ENCODE results near the gene IL31. TPM values are rescaled to one million over a fixed set of nuclear protein-coding genes. Genes with fewer than 3 reads are reported as not detected.

The IL31 gene
- total and polyA plus RNA-seq, 2 of the 4 experiments (the other 2 are of a cell fraction) = not detected

DNA sequence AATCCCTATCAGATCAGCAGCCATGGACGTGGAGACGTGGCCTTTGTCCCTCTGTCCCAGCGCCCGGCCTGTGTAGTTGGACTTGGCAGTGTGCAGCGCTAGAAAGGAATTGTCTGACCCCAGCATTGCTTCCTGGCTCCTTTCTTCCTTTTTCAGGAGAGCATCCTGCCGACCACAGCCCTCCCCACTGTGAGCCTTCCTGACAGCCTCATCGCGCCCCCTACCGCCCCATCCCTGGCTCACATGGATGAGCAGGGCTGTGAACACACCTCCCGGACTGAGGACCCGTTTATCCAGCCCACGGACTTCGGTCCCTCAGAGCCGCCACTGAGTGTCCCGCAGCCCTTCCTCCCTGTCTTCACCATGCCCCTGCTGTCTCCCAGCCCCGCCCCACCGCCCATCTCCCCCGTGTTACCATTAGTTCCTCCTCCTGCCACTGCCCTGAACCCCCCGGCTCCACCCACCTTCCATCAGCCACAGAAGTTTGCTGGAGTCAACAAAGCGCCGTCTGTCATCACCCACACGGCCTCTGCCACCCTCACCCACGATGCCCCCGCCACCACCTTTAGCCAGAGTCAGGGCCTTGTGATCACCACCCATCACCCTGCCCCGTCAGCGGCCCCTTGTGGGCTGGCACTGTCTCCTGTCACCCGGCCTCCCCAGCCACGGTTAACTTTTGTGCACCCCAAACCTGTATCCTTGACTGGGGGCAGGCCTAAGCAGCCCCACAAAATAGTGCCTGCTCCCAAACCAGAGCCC, 40.6 kb downstream of the IL31 start:
- H3K56ac ChIP-seq (ENCODE audit: extremely low read depth, insufficient read depth, low read length) = no peak overlapping the region
- no peak overlapping the region for H3K14ac ChIP-seq (replicated peaks; ENCODE audit: low read depth, low read length)
- no peak for TF ChIP-seq CHD1 (IDR thresholded peaks at IDR 0.05; ENCODE audit: low read depth, low read length)
- TF ChIP-seq CTCF (conservative IDR thresholded peaks at IDR 0.05; ENCODE audit: low read depth, low read length) = no peak
- no peak for TF ChIP-seq RAD21 (IDR thresholded peaks at IDR 0.05; ENCODE audit: low read length)
- no peak for TF ChIP-seq BHLHE40 (IDR thresholded peaks at IDR 0.05; ENCODE audit: low read depth, low read length)
- BruUV-seq (replicated peaks) = TSS peak; percentile 71
- H2BK20ac ChIP-seq (ENCODE audit: low read depth, low read length) = no peak overlapping the region
- H2AK5ac ChIP-seq (ENCODE audit: low read depth, low read length) = no peak overlapping the region
- H3K18ac ChIP-seq (ENCODE audit: low read depth, low read length) = no peak overlapping the region
- no peaks in the 10 kb centered on the region for H3K4me1 ChIP-seq (ENCODE audit: control insufficient read depth, insufficient read depth, low read length)
- no peak overlapping the region for H4K5ac ChIP-seq (ENCODE audit: low read depth, low read length)
- in situ Hi-C loops (cut with MboI; ENCODE audit: low sequenced_read_pairs) (loop anchor here (5.0 kb wide), 1 partner anchor 59 kb away; no protein-coding TSS in a partner anchor), dilution Hi-C loops (cut with HindIII; ENCODE audit: low sequenced_read_pairs, unreplicated experiment) (no loop called here), intact Hi-C loops (cut with micrococcal nuclease) (no loop called here)
- H3K27ac ChIP-seq (ENCODE audit: insufficient read depth, low read length) = no peak overlapping the region
- no peaks in the 10 kb centered on the region for H3K9me3 ChIP-seq (ENCODE audit: control insufficient read depth, insufficient read depth, low read length)
- H3K36me3 ChIP-seq (ENCODE audit: control insufficient read depth, insufficient read depth, low read length) = peaks cover 70% of the 10 kb centered on the region
- H3K4ac ChIP-seq (ENCODE audit: low read depth, low read length) = no peak overlapping the region
- H2BK5ac ChIP-seq (ENCODE audit: low read depth, low read length, poor library complexity, severe bottlenecking) = no peak overlapping the region
- H2BK120ac ChIP-seq (ENCODE audit: low read depth, low read length) = no peak overlapping the region
- no peak overlapping the region for H4K91ac ChIP-seq (ENCODE audit: insufficient read depth, low read depth, low read length)
- no peaks in the 10 kb centered on the region for H3K9me1 ChIP-seq (ENCODE audit: insufficient read depth, low read length)
- H4K20me1 ChIP-seq (ENCODE audit: insufficient read depth, low read length) = peaks cover 3% of the 10 kb centered on the region; the same call in 1 of the 2 replicates
- H3K27me3 ChIP-seq (ENCODE audit: control insufficient read depth, insufficient read depth, low read length) = no peaks in the 10 kb centered on the region
- no peak overlapping the region for H3K4me3 ChIP-seq (ENCODE audit: insufficient read depth, low read depth, low read length)
- 75% methylated on average over 17 of the region's 28 CpGs; no CpG with 5 or more reads in 1 of the 2 experiments for WGBS, 2 experiments (ENCODE audit: extremely low coverage in 2 of 2, insufficient read length in 1 of 2)
- ChIA-PET POLR2A (ENCODE audit: unreplicated experiment) (no interaction called here), CTCF (no interaction called here)
- H3K4me2 ChIP-seq (ENCODE audit: low read depth, low read length) = no peak overlapping the region
- DNase-seq (no peak), ATAC-seq (ENCODE audit: low read depth) (no peak)
- H2BK15ac ChIP-seq (ENCODE audit: low read depth, low read length) = no peak overlapping the region
- no peak overlapping the region for H3K9ac ChIP-seq (ENCODE audit: low read depth, low read length)
- H4K8ac ChIP-seq (ENCODE audit: low read depth in 2 of 2, low read length in 2 of 2) = no peak overlapping the region
- no peak overlapping the region for H3K23ac ChIP-seq (ENCODE audit: low read depth, low read length)
- H2AFZ ChIP-seq (replicated peaks; ENCODE audit: low read length, poor library complexity) = no peak overlapping the region
- H2AK9ac ChIP-seq (replicated peaks; ENCODE audit: low read depth, low read length, poor library complexity) = no peak overlapping the region
- no peaks in the 10 kb centered on the region for H3K79me1 ChIP-seq (ENCODE audit: low read depth in 1 of 2, low read length in 2 of 2)

All from IMR-90 (cell line).